ENCODE measurements around the gene TRMT10B.

Gene TRMT10B

GRCh38 chr9:37753489-37754190, at the start of gene TRMT10B:
TSS of gene TRMT10B (plus strand) at chr9:37753805. CDS start at chr9:37761932, 8,127 bp downstream.
- TF ChIP-seq, protein P1, sequence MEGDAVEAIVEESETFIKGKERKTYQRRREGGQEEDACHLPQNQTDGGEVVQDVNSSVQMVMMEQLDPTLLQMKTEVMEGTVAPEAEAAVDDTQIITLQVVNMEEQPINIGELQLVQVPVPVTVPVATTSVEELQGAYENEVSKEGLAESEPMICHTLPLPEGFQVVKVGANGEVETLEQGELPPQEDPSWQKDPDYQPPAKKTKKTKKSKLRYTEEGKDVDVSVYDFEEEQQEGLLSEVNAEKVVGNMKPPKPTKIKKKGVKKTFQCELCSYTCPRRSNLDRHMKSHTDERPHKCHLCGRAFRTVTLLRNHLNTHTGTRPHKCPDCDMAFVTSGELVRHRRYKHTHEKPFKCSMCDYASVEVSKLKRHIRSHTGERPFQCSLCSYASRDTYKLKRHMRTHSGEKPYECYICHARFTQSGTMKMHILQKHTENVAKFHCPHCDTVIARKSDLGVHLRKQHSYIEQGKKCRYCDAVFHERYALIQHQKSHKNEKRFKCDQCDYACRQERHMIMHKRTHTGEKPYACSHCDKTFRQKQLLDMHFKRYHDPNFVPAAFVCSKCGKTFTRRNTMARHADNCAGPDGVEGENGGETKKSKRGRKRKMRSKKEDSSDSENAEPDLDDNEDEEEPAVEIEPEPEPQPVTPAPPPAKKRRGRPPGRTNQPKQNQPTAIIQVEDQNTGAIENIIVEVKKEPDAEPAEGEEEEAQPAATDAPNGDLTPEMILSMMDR (IDR thresholded peaks at IDR 0.05; ENCODE audit: borderline replicate concordance, insufficient read depth, low read depth, low read length): no peak
- peak within 1 kb of the TSS; percentile 81 for H3K4me3 ChIP-seq (ENCODE audit: low read depth, low read length)

DNA sequence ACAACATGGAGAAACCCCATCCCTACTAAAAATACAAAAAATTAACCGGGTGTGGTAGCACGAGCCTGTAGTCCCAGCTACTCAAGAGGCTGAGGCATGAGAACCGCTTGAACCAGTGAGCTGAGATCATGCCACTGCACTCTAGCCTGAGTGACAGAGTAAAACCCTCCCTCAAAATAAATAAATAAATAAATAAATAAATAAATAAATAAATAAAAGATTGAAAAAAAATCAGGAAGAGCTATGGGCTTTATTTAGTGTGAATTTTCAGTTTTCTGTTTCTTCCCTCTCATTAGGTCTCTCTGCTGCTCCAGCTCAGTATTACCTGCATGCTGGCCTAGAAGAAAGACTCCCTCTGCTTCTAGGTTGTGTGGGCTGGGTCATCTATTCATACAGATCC, 47.8 kb upstream of the TRMT10B start:
- H3K4me3 ChIP-seq (ENCODE audit: low read depth, low read length): no peak overlapping the region
- TF ChIP-seq, protein P1 (IDR thresholded peaks at IDR 0.05; ENCODE audit: borderline replicate concordance, insufficient read depth, low read depth, low read length): no peak

DNA sequence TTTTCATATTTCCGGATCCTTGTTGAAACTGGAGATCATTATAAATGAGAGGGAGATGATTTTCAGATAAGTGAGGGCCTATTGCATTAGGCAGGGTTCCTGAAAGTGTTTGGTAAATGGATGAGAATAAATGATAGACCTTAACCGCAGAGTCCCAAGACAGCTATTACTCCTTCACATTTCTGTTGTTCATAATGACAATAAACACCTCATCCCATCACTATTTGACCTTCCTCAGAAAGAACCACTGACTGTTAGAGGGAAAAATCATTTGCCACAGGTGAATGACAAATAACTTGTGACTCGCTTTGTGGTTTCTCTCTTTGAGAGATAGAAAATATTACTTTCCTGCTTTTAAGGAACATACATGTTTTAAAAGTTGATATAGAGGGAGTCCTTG, 47.3 kb upstream of the TRMT10B start:
- TF ChIP-seq, protein P1 (IDR thresholded peaks at IDR 0.05; ENCODE audit: borderline replicate concordance, insufficient read depth, low read depth, low read length): no peak
- no peak overlapping the region for H3K4me3 ChIP-seq (ENCODE audit: low read depth, low read length)

- TF ChIP-seq, protein P1 (IDR thresholded peaks at IDR 0.05; ENCODE audit: borderline replicate concordance, insufficient read depth, low read depth, low read length): no peak
- no peak overlapping the region for H3K4me3 ChIP-seq (ENCODE audit: low read depth, low read length)
Measured at GRCh38 chr9:37707748-37708147, 45.9 kb upstream of the TRMT10B start.

- H3K4me3 ChIP-seq (ENCODE audit: low read depth, low read length): no peak overlapping the region
- TF ChIP-seq, protein P1 (IDR thresholded peaks at IDR 0.05; ENCODE audit: borderline replicate concordance, insufficient read depth, low read depth, low read length): no peak
Measured at GRCh38 chr9:37710046-37710445, 43.6 kb upstream of the TRMT10B start.

- TF ChIP-seq, protein P1 (IDR thresholded peaks at IDR 0.05; ENCODE audit: borderline replicate concordance, insufficient read depth, low read depth, low read length): no peak
- no peak overlapping the region for H3K4me3 ChIP-seq (ENCODE audit: low read depth, low read length)
Measured at GRCh38 chr9:37715260-37715659, 38.3 kb upstream of the TRMT10B start.

GRCh38 chr9:37715991-37716505, 37.6 kb upstream of the TRMT10B start:
- TF ChIP-seq, protein P1 (IDR thresholded peaks at IDR 0.05; ENCODE audit: borderline replicate concordance, insufficient read depth, low read depth, low read length): no peak
- no peak overlapping the region for H3K4me3 ChIP-seq (ENCODE audit: low read depth, low read length)
